Measurements from ENCODE around the gene MRPS15.
A peak's percentile ranks its signal among the peaks of the same experiment; 100 is the strongest.

Gene MRPS15

GRCh38 chr1:36417931-36418330 is 46.3 kb downstream of the MRPS15 start:
- no peak for DNase-seq

GRCh38 chr1:36415661-36416326 is 48.4 kb downstream of the MRPS15 start:
- no peak for DNase-seq

- DNase-seq: no peak
These were observed 49.8 kb downstream of the MRPS15 start for GRCh38 chr1:36414384-36414783.

GRCh38 chr1:36411674-36412648 is 52.2 kb downstream of the MRPS15 start:
- peak in 2 of 5 donors; percentile 11 to 90 for DNase-seq

- DNase-seq: no peak
These were observed 55.7 kb downstream of the MRPS15 start for GRCh38 chr1:36408479-36408878.

GRCh38 chr1:36406440-36406839 is 57.7 kb downstream of the MRPS15 start:
- no peak for DNase-seq
